Panc1 (cell line): ENCODE results near the gene IL36G. TPM values are rescaled to one million over a fixed set of nuclear protein-coding genes. Genes with fewer than 3 reads are reported as not detected.

Experiments
- ATAC-seq: fragments of 200-7000 bp; cut with Tn5 transposase; 2 replicates; pipeline ENCODE4 v1.9.1; 2020; ENCODE audit warnings: mild to moderate bottlenecking, moderate library complexity
- BruUV-seq: library from RNA; stranded (reverse); fragments of 400-500 nt; replicated peaks from 2 replicates; lab custom pipeline; 2021; lab: Mats Ljungman, UMichigan
- CTCF ChIA-PET: fragments of 300-600 bp; sonication (Branson Sonifier 250); formaldehyde crosslinking; loops from one replicate; lab custom pipeline; 2022; ENCODE audit warnings: antibody characterized with exemption; lab: Charles Lee
- POLR2A ChIA-PET: fragments of 300-600 bp; sonication (Branson Sonifier 250); formaldehyde crosslinking; loops from one replicate; lab custom pipeline; 2022; ENCODE audit warnings: antibody characterized with exemption; lab: Charles Lee
- DNase-seq: peaks from one replicate; pipeline ENCODE4 v3.0.0-alpha.2; 2010; ENCODE audit warnings: low read depth, low spot score
- H3K27ac ChIP-seq: 2 replicates; pipeline ENCODE4 v1.5.1; 2011; ENCODE audit warnings: mild to moderate bottlenecking, low read length, inconsistent platforms
- H3K27me3 ChIP-seq: fragments of 200-500 bp; sonication (Bioruptor generic); 2 replicates; pipeline ENCODE4 v1.6.0; 2014; ENCODE audit warnings: low read length, inconsistent platforms; ENCODE audit not compliant: control insufficient read depth, insufficient read depth
- H3K36me3 ChIP-seq: fragments of 200-500 bp; sonication (Bioruptor generic); 2 replicates; pipeline ENCODE4 v1.5.1; 2014; ENCODE audit warnings: inconsistent platforms, mild to moderate bottlenecking, low read length, moderate library complexity; ENCODE audit not compliant: control insufficient read depth, insufficient read depth
- H3K4me1 ChIP-seq: 2 replicates; pipeline ENCODE4 v1.5.1; 2011; ENCODE audit warnings: inconsistent platforms, mild to moderate bottlenecking, low read length, moderate library complexity; ENCODE audit not compliant: control insufficient read depth, insufficient read depth
- H3K4me3 ChIP-seq, 2 experiments: 2 replicates each; pipeline ENCODE4 v1.5.1; 2011 to 2012; ENCODE audit warnings: low read depth in 2 of 2, low read length in 2 of 2, mild to moderate bottlenecking in 2 of 2, inconsistent platforms in 1 of 2, moderate library complexity in 1 of 2
- H3K9me3 ChIP-seq: fragments of 200-500 bp; sonication (Bioruptor generic); 2 replicates; pipeline ENCODE4 v1.5.1; 2014; ENCODE audit warnings: low read depth, mild to moderate bottlenecking, inconsistent platforms, low read length, moderate library complexity; ENCODE audit not compliant: control insufficient read depth, insufficient read depth
- CTCF ChIP-seq: fragments of 450-650 bp; IDR thresholded peaks from 2 replicates; pipeline ENCODE4 v1.5.1; 2017; ENCODE audit warnings: mild to moderate bottlenecking
- POLR2AphosphoS5 ChIP-seq: IDR thresholded peaks from 2 replicates; pipeline ENCODE4 v1.6.1; 2012; ENCODE audit warnings: mild to moderate bottlenecking, low read depth, low read length, moderate library complexity
- REST ChIP-seq, 2 experiments: IDR thresholded peaks; 2 replicates each; pipeline ENCODE4 v1.6.1; 2011 to 2012; ENCODE audit warnings: low read depth in 2 of 2, control low read depth in 1 of 2, low read length in 1 of 2, mild to moderate bottlenecking in 1 of 2, moderate library complexity in 1 of 2; ENCODE audit not compliant: insufficient read depth in 1 of 2
- SIN3A ChIP-seq: IDR thresholded peaks from 2 replicates; pipeline ENCODE4 v1.6.1; 2012; ENCODE audit warnings: low read depth, mild to moderate bottlenecking, low read length, moderate library complexity, borderline replicate concordance; ENCODE audit not compliant: insufficient read depth
- TCF7L2 ChIP-seq: IDR thresholded peaks from 2 replicates; pipeline ENCODE4 v1.6.1; 2011; ENCODE audit warnings: mild to moderate bottlenecking, low read depth, low read length, inconsistent platforms
- in situ Hi-C: cut with HindIII; loops from 2 replicates; pipeline ENCODE4 v1.10.0; 2016; ENCODE audit warnings: low sequenced_read_pairs, low pct_unique_long_range_greater_than_20kb
- intact Hi-C: fragments of 100-400 bp; cut with micrococcal nuclease; formaldehyde crosslinking; loops from one replicate; pipeline ENCODE4 v1.10.0; 2022; ENCODE audit not compliant: unreplicated experiment
- total RNA-seq: library from RNA; stranded (reverse); gene quantifications from one replicate; pipeline ENCODE4 v1.2.1, GENCODE V29; 2021; ENCODE audit not compliant: unreplicated experiment

The IL36G gene
- total RNA-seq, 1 experiment from 2014 or later, result not detected

DNA sequence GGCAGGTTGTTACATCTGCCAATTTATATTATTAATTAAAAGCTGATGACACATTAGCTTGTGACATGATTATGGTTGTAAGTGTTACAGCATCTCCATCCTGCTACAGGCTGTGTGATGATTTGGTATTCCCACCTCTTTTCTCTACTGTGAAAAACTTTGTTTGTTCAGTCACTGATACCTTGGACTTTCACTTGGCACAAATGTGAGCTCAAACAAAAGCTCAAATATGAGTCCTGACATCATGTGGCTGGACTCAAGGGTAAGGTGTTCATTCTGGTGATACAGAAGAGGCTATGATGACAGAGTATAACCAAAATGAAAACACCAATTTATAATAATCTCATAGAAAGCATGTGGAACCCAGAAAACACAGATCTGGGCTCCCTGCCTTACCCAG is 16.0 kb downstream of the IL36G start:
- ATAC-seq (no peak), DNase-seq (no peak)
- in situ Hi-C loops (no loop called here), intact Hi-C loops (no loop called here)
- Histone ChIP-seq H3K36me3 (no peaks in the 10 kb centered on the region), H3K27me3 (no peaks in the 10 kb centered on the region), H3K4me1 (no peaks in the 10 kb centered on the region), H3K9me3 (no peaks in the 10 kb centered on the region), H3K27ac (no peak overlapping the region), H3K4me3 (no peak overlapping the region)
- TF ChIP-seq SIN3A, result no peak
- TF ChIP-seq POLR2AphosphoS5, result no peak
- ChIA-PET POLR2A (no interaction called here), CTCF (interaction anchor here (0.5 kb wide), 1 partner anchor 898 kb away, joined by 5 read pairs; no protein-coding TSS in a partner anchor)
- BruUV-seq, result no TSS peak

GRCh38 chr2:112994648-112995047 is 16.8 kb downstream of the IL36G start:
- in situ Hi-C loops (no loop called here), intact Hi-C loops (no loop called here)
- Histone ChIP-seq H3K36me3 (no peaks in the 10 kb centered on the region), H3K4me1 (no peaks in the 10 kb centered on the region), H3K4me3 (no peak overlapping the region), H3K9me3 (no peaks in the 10 kb centered on the region), H3K27ac (no peak overlapping the region), H3K27me3 (no peaks in the 10 kb centered on the region)
- no peak for TF ChIP-seq POLR2AphosphoS5
- TF ChIP-seq TCF7L2, result no peak
- TF ChIP-seq SIN3A, result no peak
- no peak for TF ChIP-seq REST (IDR thresholded peaks at IDR 0.05; ENCODE audit: insufficient read depth in 1 of 2, low read depth in 2 of 2, low read length in 1 of 2)
- no peak for TF ChIP-seq CTCF
- ATAC-seq (no peak), DNase-seq (no peak)
- ChIA-PET CTCF (no interaction called here), POLR2A (no interaction called here)
- no TSS peak for BruUV-seq

- DNase-seq, result no peak
- H3K9me3 ChIP-seq, result peaks cover 6% of the 10 kb centered on the region; the same call in 1 of the 2 replicates
- no peaks in the 10 kb centered on the region for H3K4me1 ChIP-seq
- in situ Hi-C loops, result no loop called here
- H3K27ac ChIP-seq, result no peak overlapping the region
- POLR2A ChIA-PET, result no interaction called here
- no peaks in the 10 kb centered on the region for H3K27me3 ChIP-seq
- intact Hi-C loops, result no loop called here
- no TSS peak for BruUV-seq
- no peak for ATAC-seq
- CTCF ChIA-PET, result no interaction called here
- H3K36me3 ChIP-seq, result no peaks in the 10 kb centered on the region
- no peak for TF ChIP-seq REST (IDR thresholded peaks at IDR 0.05; ENCODE audit: insufficient read depth in 1 of 2, low read depth in 2 of 2, low read length in 1 of 2)
- TF ChIP-seq POLR2AphosphoS5, result no peak
- no peak for TF ChIP-seq SIN3A
- no peak for TF ChIP-seq CTCF
- no peak for TF ChIP-seq TCF7L2
- no peak overlapping the region for H3K4me3 ChIP-seq
Observed at GRCh38 chr2:112995346-112995920, 17.6 kb downstream of the IL36G start.
